K562 (cell line): ENCODE results near the gene SRRD. TPM values are rescaled to one million over a fixed set of nuclear protein-coding genes. Genes with fewer than 3 reads are reported as not detected.
A peak's percentile ranks its signal among the peaks of the same experiment; 100 is the strongest.

Experiments used
- EWSR1 ChIP-seq: fragments of 450-650 bp; IDR thresholded peaks from 2 replicates; pipeline ENCODE4 v1.6.1; 2018; ENCODE audit warnings: borderline replicate concordance, mild to moderate bottlenecking, low read depth, moderate library complexity; ENCODE audit not compliant: partially characterized antibody
- FOXK1 ChIP-seq: sonication (generic); formaldehyde crosslinking; IDR thresholded peaks from 2 replicates; pipeline ENCODE4 v1.8.0; 2022; ENCODE audit warnings: missing genetic modification reagents, mild to moderate bottlenecking, borderline replicate concordance
- GTF2A2 ChIP-seq: IDR thresholded peaks from 2 replicates; pipeline ENCODE4 v1.6.1; 2016; ENCODE audit warnings: mild to moderate bottlenecking, missing genetic modification characterization, missing compliant biosample characterization
- LCOR ChIP-seq: sonication (generic); formaldehyde crosslinking; IDR thresholded peaks from 2 replicates; pipeline ENCODE4 v1.8.0; 2022; ENCODE audit warnings: mild to moderate bottlenecking, missing genetic modification reagents
- LEF1 ChIP-seq: fragments of 450-650 bp; IDR thresholded peaks from 2 replicates; pipeline ENCODE4 v1.6.1; 2016; ENCODE audit warnings: mild to moderate bottlenecking
- MYBL2 ChIP-seq, 2 experiments: fragments of 450-650 bp in 1 of 2; sonication (generic) in 1 of 2; formaldehyde crosslinking in 1 of 2; IDR thresholded peaks; 2 replicates each; pipeline versions ENCODE4 v1.6.1 to v1.8.1; 2017 to 2022; ENCODE audit warnings: borderline replicate concordance in 1 of 2, inconsistent platforms in 1 of 2, low read depth in 1 of 2, mild to moderate bottlenecking in 1 of 2, missing genetic modification reagents in 1 of 2, moderate library complexity in 1 of 2
- RUNX1 ChIP-seq: sonication (generic); IDR thresholded peaks from 2 replicates; pipeline ENCODE4 v1.6.1; 2016; ENCODE audit warnings: antibody characterized with exemption, low read depth
- XRCC4 ChIP-seq: IDR thresholded peaks from one replicate; pipeline ENCODE4 v1.6.1; 2011; ENCODE audit not compliant: insufficient read depth, insufficient read length; ENCODE audit errors: extremely low read depth
- ZNF436 ChIP-seq: fragments of 250-450, 450-650 bp; sonication (Bioruptor Pico); formaldehyde crosslinking; IDR thresholded peaks from 2 replicates; pipeline ENCODE4 v1.7.0; 2020; ENCODE audit warnings: mild to moderate bottlenecking
- ZNF830 ChIP-seq: fragments of 250-450 bp; sonication (Bioruptor Pico); IDR thresholded peaks from 2 replicates; pipeline ENCODE4 v1.5.0; 2021; ENCODE audit warnings: mild to moderate bottlenecking
- polyA plus RNA-seq, 8 experiments: library from polyadenylated mRNA; depleted of rRNA in 4 of 8; stranded (reverse) in 5 of 8; unstranded in 3 of 8; fragments of >200 nt; fragmentation: Nextera tagmentation in 2 of 8; fragmentation: Illumina TruSeq in 1 of 8; extraction: Ambion mirVana in 2 of 8; extraction: Trizol in 1 of 8; gene quantifications; 2 replicates each; pipeline versions ENCODE4 v1.2.1 to v1.2.3, GENCODE V29; 2011 to 2014; ENCODE audit warnings: inconsistent platforms in 1 of 8, missing spikeins in 1 of 8
- total RNA-seq, 7 experiments: library from RNA; depleted of rRNA in 6 of 7; stranded (reverse); fragments of >200 nt in 6 of 7; fragmentation: Illumina TruSeq in 2 of 7; extraction: Trizol in 2 of 7; gene quantifications; 2 replicates each; pipeline versions ENCODE4 v1.2.1 to v1.2.3, GENCODE V29; 2011 to 2021; ENCODE audit warnings: low replicate concordance in 1 of 7
- TF ChIP-seq, protein P1 (sequence below): fragments of 450-650 bp; IDR thresholded peaks from 2 replicates; pipeline ENCODE4 v1.6.1; 2016; ENCODE audit warnings: mild to moderate bottlenecking, moderate library complexity
- TF ChIP-seq, protein P2 (sequence below): fragments of 250-450 bp; sonication (Bioruptor Pico); IDR thresholded peaks from 2 replicates; pipeline ENCODE4 v1.5.0; 2021; ENCODE audit warnings: mild to moderate bottlenecking, borderline replicate concordance

Gene SRRD
- total and polyA plus RNA-seq, 9 of the 15 experiments (the other 6 are each of a cell fraction or from before 2014, with no cell fraction given), result 4.9 to 59.4 (median 34.4) TPM

DNA sequence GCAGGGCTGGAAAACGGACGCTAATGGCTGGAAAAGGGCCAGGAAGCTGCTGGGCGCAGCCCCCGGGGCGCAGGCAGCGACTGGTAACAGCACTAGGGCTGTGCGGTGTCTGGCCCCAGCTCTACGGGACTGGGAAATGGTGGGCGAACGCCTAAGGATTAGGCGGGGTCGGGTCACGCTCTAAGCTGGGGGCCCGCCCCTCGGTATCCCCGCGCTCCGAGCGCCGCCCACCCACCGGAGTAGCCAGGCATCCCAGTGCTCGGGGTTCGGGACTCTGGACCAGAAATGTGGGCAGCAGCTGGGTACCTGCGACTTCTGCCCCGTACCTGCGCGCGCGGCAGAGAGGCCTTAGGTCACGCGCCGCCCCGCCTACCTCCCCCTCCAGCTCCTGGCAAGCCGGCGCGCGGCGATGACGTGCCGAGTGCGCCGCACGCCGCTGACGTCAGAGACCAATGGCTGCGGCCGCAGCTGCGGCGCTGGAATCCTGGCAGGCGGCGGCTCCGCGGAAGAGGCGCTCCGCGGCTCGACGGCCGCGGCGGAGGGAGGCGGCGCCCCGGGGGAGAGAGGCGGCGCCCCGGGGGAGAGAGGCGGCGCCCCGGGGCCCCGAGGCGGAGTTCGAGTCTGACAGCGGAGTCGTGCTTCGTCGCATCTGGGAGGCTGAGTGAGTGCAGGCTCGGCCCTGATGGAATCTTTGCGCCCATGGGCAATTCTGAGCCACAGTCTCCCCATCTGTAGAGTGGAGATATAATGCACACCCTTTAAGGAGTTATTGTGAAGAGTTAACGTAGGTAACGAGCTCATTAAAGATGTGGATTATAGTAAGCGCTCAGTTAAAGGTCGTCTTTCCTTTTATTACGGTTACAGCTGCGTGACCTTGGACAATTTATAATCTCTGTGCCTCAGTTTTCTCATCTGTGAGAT lies at the start of gene SRRD, which contains the start of gene HPS4 (continued):
- TF ChIP-seq EWSR1 (no peak), LEF1 (no peak), LCOR (CRISPR knock-in tag) (no peak), GTF2A2 (tag) (no peak), RUNX1 (no peak), XRCC4 (no peak), ZNF436 (CRISPR knock-in tag) (peak; percentile 67; the same call in 1 of the 2 replicates), MYBL2 (IDR thresholded peaks at IDR 0.05; ENCODE audit: low read depth) (no peak), MYBL2 (CRISPR knock-in tag; IDR thresholded peaks at IDR 0.05; ENCODE audit: borderline replicate concordance) (no peak), ZNF830 (CRISPR knock-in tag) (no peak), FOXK1 (CRISPR knock-in tag) (no peak)
- TF ChIP-seq, protein P1, sequence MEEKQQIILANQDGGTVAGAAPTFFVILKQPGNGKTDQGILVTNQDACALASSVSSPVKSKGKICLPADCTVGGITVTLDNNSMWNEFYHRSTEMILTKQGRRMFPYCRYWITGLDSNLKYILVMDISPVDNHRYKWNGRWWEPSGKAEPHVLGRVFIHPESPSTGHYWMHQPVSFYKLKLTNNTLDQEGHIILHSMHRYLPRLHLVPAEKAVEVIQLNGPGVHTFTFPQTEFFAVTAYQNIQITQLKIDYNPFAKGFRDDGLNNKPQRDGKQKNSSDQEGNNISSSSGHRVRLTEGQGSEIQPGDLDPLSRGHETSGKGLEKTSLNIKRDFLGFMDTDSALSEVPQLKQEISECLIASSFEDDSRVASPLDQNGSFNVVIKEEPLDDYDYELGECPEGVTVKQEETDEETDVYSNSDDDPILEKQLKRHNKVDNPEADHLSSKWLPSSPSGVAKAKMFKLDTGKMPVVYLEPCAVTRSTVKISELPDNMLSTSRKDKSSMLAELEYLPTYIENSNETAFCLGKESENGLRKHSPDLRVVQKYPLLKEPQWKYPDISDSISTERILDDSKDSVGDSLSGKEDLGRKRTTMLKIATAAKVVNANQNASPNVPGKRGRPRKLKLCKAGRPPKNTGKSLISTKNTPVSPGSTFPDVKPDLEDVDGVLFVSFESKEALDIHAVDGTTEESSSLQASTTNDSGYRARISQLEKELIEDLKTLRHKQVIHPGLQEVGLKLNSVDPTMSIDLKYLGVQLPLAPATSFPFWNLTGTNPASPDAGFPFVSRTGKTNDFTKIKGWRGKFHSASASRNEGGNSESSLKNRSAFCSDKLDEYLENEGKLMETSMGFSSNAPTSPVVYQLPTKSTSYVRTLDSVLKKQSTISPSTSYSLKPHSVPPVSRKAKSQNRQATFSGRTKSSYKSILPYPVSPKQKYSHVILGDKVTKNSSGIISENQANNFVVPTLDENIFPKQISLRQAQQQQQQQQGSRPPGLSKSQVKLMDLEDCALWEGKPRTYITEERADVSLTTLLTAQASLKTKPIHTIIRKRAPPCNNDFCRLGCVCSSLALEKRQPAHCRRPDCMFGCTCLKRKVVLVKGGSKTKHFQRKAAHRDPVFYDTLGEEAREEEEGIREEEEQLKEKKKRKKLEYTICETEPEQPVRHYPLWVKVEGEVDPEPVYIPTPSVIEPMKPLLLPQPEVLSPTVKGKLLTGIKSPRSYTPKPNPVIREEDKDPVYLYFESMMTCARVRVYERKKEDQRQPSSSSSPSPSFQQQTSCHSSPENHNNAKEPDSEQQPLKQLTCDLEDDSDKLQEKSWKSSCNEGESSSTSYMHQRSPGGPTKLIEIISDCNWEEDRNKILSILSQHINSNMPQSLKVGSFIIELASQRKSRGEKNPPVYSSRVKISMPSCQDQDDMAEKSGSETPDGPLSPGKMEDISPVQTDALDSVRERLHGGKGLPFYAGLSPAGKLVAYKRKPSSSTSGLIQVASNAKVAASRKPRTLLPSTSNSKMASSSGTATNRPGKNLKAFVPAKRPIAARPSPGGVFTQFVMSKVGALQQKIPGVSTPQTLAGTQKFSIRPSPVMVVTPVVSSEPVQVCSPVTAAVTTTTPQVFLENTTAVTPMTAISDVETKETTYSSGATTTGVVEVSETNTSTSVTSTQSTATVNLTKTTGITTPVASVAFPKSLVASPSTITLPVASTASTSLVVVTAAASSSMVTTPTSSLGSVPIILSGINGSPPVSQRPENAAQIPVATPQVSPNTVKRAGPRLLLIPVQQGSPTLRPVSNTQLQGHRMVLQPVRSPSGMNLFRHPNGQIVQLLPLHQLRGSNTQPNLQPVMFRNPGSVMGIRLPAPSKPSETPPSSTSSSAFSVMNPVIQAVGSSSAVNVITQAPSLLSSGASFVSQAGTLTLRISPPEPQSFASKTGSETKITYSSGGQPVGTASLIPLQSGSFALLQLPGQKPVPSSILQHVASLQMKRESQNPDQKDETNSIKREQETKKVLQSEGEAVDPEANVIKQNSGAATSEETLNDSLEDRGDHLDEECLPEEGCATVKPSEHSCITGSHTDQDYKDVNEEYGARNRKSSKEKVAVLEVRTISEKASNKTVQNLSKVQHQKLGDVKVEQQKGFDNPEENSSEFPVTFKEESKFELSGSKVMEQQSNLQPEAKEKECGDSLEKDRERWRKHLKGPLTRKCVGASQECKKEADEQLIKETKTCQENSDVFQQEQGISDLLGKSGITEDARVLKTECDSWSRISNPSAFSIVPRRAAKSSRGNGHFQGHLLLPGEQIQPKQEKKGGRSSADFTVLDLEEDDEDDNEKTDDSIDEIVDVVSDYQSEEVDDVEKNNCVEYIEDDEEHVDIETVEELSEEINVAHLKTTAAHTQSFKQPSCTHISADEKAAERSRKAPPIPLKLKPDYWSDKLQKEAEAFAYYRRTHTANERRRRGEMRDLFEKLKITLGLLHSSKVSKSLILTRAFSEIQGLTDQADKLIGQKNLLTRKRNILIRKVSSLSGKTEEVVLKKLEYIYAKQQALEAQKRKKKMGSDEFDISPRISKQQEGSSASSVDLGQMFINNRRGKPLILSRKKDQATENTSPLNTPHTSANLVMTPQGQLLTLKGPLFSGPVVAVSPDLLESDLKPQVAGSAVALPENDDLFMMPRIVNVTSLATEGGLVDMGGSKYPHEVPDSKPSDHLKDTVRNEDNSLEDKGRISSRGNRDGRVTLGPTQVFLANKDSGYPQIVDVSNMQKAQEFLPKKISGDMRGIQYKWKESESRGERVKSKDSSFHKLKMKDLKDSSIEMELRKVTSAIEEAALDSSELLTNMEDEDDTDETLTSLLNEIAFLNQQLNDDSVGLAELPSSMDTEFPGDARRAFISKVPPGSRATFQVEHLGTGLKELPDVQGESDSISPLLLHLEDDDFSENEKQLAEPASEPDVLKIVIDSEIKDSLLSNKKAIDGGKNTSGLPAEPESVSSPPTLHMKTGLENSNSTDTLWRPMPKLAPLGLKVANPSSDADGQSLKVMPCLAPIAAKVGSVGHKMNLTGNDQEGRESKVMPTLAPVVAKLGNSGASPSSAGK, result no peak
- TF ChIP-seq, protein P2, sequence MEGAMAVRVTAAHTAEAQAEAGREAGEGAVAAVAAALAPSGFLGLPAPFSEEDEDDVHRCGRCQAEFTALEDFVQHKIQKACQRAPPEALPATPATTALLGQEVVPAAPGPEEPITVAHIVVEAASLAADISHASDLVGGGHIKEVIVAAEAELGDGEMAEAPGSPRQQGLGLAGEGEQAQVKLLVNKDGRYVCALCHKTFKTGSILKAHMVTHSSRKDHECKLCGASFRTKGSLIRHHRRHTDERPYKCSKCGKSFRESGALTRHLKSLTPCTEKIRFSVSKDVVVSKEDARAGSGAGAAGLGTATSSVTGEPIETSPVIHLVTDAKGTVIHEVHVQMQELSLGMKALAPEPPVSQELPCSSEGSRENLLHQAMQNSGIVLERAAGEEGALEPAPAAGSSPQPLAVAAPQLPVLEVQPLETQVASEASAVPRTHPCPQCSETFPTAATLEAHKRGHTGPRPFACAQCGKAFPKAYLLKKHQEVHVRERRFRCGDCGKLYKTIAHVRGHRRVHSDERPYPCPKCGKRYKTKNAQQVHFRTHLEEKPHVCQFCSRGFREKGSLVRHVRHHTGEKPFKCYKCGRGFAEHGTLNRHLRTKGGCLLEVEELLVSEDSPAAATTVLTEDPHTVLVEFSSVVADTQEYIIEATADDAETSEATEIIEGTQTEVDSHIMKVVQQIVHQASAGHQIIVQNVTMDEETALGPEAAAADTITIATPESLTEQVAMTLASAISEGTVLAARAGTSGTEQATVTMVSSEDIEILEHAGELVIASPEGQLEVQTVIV (CRISPR knock-in tag), result no peak
